CD14-positive monocyte (primary cell): Measurements from ENCODE around the gene ZNF408. TPM values are rescaled to one million over a fixed set of nuclear protein-coding genes. Genes with fewer than 3 reads are reported as not detected.

Source experiments
- DNase-seq, 3 donors: peaks; one replicate each; pipeline ENCODE4 v3.0.0-alpha.2; 2011 to 2022
- H2AFZ ChIP-seq: 2 replicates; pipeline ENCODE4 v1.6.0; 2012; ENCODE audit warnings: mild to moderate bottlenecking, low read depth, low read length, inconsistent platforms; ENCODE audit not compliant: insufficient read depth, poor library complexity, severe bottlenecking
- H3K27ac ChIP-seq, 2 donors: 1 replicate in 1 of 2; 2 replicates in 1 of 2; pipeline ENCODE4 v1.5.1; 2012 to 2013; ENCODE audit warnings: low read length in 2 of 2, control low read depth in 1 of 2, inconsistent platforms in 1 of 2, low read depth in 1 of 2, mild to moderate bottlenecking in 1 of 2
- H3K27me3 ChIP-seq, 2 donors: one replicate each; pipeline versions ENCODE4 v1.6.0 to v1.6.1; 2011 to 2013; ENCODE audit warnings: low read length in 2 of 2; ENCODE audit not compliant: control insufficient read depth in 2 of 2, insufficient read depth in 2 of 2
- H3K36me3 ChIP-seq, 2 donors: replicated peaks in 1 of 2; 1 replicate in 1 of 2; 2 replicates in 1 of 2; pipeline versions ENCODE4 v1.5.1 to v1.6.1; 2012 to 2013; ENCODE audit warnings: low read length in 2 of 2, control low read depth in 1 of 2, inconsistent platforms in 1 of 2, mild to moderate bottlenecking in 1 of 2; ENCODE audit not compliant: insufficient read depth in 2 of 2, control insufficient read depth in 1 of 2
- H3K4me1 ChIP-seq, 2 donors: 1 replicate in 1 of 2; 2 replicates in 1 of 2; pipeline versions ENCODE4 v1.5.1 to v1.6.1; 2012 to 2013; ENCODE audit warnings: low read length in 2 of 2, control low read depth in 1 of 2, inconsistent platforms in 1 of 2, mild to moderate bottlenecking in 1 of 2, moderate library complexity in 1 of 2; ENCODE audit not compliant: insufficient read depth in 2 of 2, control insufficient read depth in 1 of 2
- H3K4me2 ChIP-seq: replicated peaks from 2 replicates; pipeline ENCODE3; 2012; ENCODE audit warnings: low read length, moderate library complexity, mild to moderate bottlenecking; ENCODE audit not compliant: poor library complexity, severe bottlenecking; ENCODE audit errors: extremely low read depth
- H3K4me3 ChIP-seq, 3 experiments: fragments of 200-600 bp in 1 of 3; sonication (generic) in 1 of 3; replicated peaks in 1 of 3; 1 replicate in 2 of 3; 2 replicates in 1 of 3; pipeline ENCODE4 v1.5.1; 2011 to 2013; ENCODE audit warnings: low read length in 3 of 3, mild to moderate bottlenecking in 3 of 3, control low read depth in 2 of 3, low read depth in 2 of 3, inconsistent platforms in 1 of 3, moderate library complexity in 1 of 3
- H3K79me2 ChIP-seq: 2 replicates; pipeline ENCODE4 v1.6.0; 2012; ENCODE audit warnings: mild to moderate bottlenecking, control low read depth, inconsistent platforms, low read length, moderate library complexity; ENCODE audit not compliant: insufficient read depth
- H3K9ac ChIP-seq: 2 replicates; pipeline ENCODE4 v1.6.0; 2017; ENCODE audit warnings: low read length, mild to moderate bottlenecking; ENCODE audit not compliant: insufficient read depth, poor library complexity, severe bottlenecking
- H3K9me3 ChIP-seq, 2 donors: replicated peaks in 1 of 2; 1 replicate in 1 of 2; 2 replicates in 1 of 2; pipeline versions ENCODE4 v1.5.1 to v1.6.1; 2012 to 2013; ENCODE audit warnings: low read length in 2 of 2, control low read depth in 1 of 2; ENCODE audit not compliant: control insufficient read depth in 1 of 2, insufficient read depth in 1 of 2
- H4K20me1 ChIP-seq: 2 replicates; pipeline ENCODE4 v1.6.0; 2012; ENCODE audit warnings: mild to moderate bottlenecking, low read length, control low read depth, moderate library complexity; ENCODE audit not compliant: insufficient read depth
- H3K27ac Mint-ChIP-seq, 7 donors: one replicate each; pipeline ENCODE4 v1.8.0; 2020; ENCODE audit warnings: mild to moderate bottlenecking in 7 of 7, mixed read lengths in 7 of 7, moderate library complexity in 6 of 7, inconsistent platforms in 2 of 7
- H3K27me3 Mint-ChIP-seq, 3 donors: one replicate each; pipeline ENCODE4 v1.8.0; 2021 to 2022; ENCODE audit warnings: low read depth in 3 of 3, mild to moderate bottlenecking in 3 of 3, mixed read lengths in 3 of 3, moderate library complexity in 3 of 3, inconsistent platforms in 1 of 3
- H3K36me3 Mint-ChIP-seq, 2 donors: one replicate each; pipeline ENCODE4 v1.8.0; 2020; ENCODE audit warnings: mixed read lengths in 2 of 2, inconsistent platforms in 1 of 2, mild to moderate bottlenecking in 1 of 2
- H3K4me1 Mint-ChIP-seq: one replicate; pipeline ENCODE4 v1.8.0; 2020; ENCODE audit warnings: mild to moderate bottlenecking, mixed read lengths
- H3K4me3 Mint-ChIP-seq, 2 donors: one replicate each; pipeline ENCODE4 v1.8.0; 2020; ENCODE audit warnings: mild to moderate bottlenecking in 2 of 2, mixed read lengths in 2 of 2, moderate library complexity in 1 of 2
- H3K9me3 Mint-ChIP-seq, 7 donors: one replicate each; pipeline ENCODE4 v1.8.0; 2020 to 2022; ENCODE audit warnings: mixed read lengths in 7 of 7, mild to moderate bottlenecking in 6 of 7, moderate library complexity in 6 of 7, inconsistent platforms in 2 of 7
- CTCF ChIP-seq: fragments of 200-600 bp; IDR thresholded peaks from one replicate; pipeline ENCODE4 v1.8.0; 2022; ENCODE audit warnings: antibody characterized with exemption, mild to moderate bottlenecking
- WGBS: methylation state at CpG from one replicate; pipeline ENCODE4 v1.1.5; 2013; ENCODE audit warnings: missing lambda C conversion rate; ENCODE audit not compliant: insufficient coverage; 5-methylcytosine and 5-hydroxymethylcytosine counted together
- intact Hi-C, 2 donors: fragments of 100-400 bp; cut with micrococcal nuclease; formaldehyde crosslinking; loops; one replicate each; pipeline versions ENCODE4 v1.15.0 to v1.15.1; 2023
- polyA plus RNA-seq, 3 donors: library from polyadenylated mRNA; depleted of rRNA in 1 of 3; unstranded in 2 of 3; stranded (reverse) in 1 of 3; fragments of 300-500 nt in 2 of 3; fragments of >200 nt in 1 of 3; fragmentation: Illumina TruSeq in 2 of 3; gene quantifications; 1 replicate in 2 of 3; 2 replicates in 1 of 3; pipeline ENCODE4 v1.2.3, GENCODE V29; 2012 to 2021

Gene ZNF408
- polyA plus RNA-seq, 3 donors: 4.1 to 4.5 (median 4.2) TPM

GRCh38 chr11:46673713-46674462, 26.9 kb upstream of the ZNF408 start:
- Histone ChIP-seq H3K27ac (peak overlapping the region; percentile 94 to 95), H2AFZ (no peak overlapping the region), H4K20me1 (no peaks in the 10 kb centered on the region), H3K9me3 (no peaks in the 10 kb centered on the region), H3K9ac (no peak overlapping the region), H3K4me3 (peak overlapping the region in 1 of 3 experiments; percentile 65), H3K27me3 (no peaks in the 10 kb centered on the region), H3K4me1 (peaks cover 93 to 95% of the 10 kb centered on the region in 2 donors), H3K4me2 (no peak overlapping the region), H3K79me2 (peaks cover 54% of the 10 kb centered on the region), H3K36me3 (peaks cover 16 to 29% of the 10 kb centered on the region in 2 donors)
- Mint-ChIP-seq H3K27ac (peak overlapping the region; percentile 81 to 99 (median 96)), H3K4me3 (no peak overlapping the region), H3K27me3 (no peaks in the 10 kb centered on the region), H3K36me3 (peaks cover 41 to 63% of the 10 kb centered on the region in 2 donors), H3K9me3 (peaks cover 0 to 7% (median 3%) of the 10 kb centered on the region in 7 donors), H3K4me1 (peaks cover 95% of the 10 kb centered on the region)
- intact Hi-C loops: no loop called here
- TF ChIP-seq CTCF: no peak
- no peak for DNase-seq
- WGBS: 93% methylated on average over 5 of the region's 6 CpGs

GRCh38 chr11:46674463-46675287, 26.2 kb upstream of the ZNF408 start:
- H2AFZ ChIP-seq: peak overlapping the region; percentile 24
- peaks cover 49% of the 10 kb centered on the region for H3K79me2 ChIP-seq
- H3K4me1 Mint-ChIP-seq: peaks cover 91% of the 10 kb centered on the region
- H3K4me2 ChIP-seq: peak overlapping the region; percentile 29
- H3K27me3 Mint-ChIP-seq: no peaks in the 10 kb centered on the region
- peak overlapping the region; percentile 88 to 97 (median 94) for H3K27ac Mint-ChIP-seq
- H3K9me3 Mint-ChIP-seq: peaks cover 0 to 7% (median 3%) of the 10 kb centered on the region in 7 donors
- H3K27me3 ChIP-seq: no peaks in the 10 kb centered on the region
- peaks cover 41 to 63% of the 10 kb centered on the region in 2 donors for H3K36me3 Mint-ChIP-seq
- H3K4me3 ChIP-seq: peak overlapping the region in 1 of 3 experiments; percentile 51
- peak overlapping the region; percentile 50 to 80 for H3K4me3 Mint-ChIP-seq
- H3K36me3 ChIP-seq: peaks cover 18 to 29% of the 10 kb centered on the region in 2 donors
- no peaks in the 10 kb centered on the region for H3K9me3 ChIP-seq
- TF ChIP-seq CTCF: no peak
- intact Hi-C loops: no loop called here
- 3% methylated on average over 7 of the region's 12 CpGs for WGBS
- peaks cover 93 to 95% of the 10 kb centered on the region in 2 donors for H3K4me1 ChIP-seq
- peak overlapping the region; percentile 16 for H3K9ac ChIP-seq
- peak overlapping the region; percentile 94 to 95 for H3K27ac ChIP-seq
- H4K20me1 ChIP-seq: no peaks in the 10 kb centered on the region
- DNase-seq: peak in 2 of 3 donors; percentile 17 to 56
